H1 (cell line): Measurements from ENCODE around the gene KIF5A. TPM values are rescaled to one million over a fixed set of nuclear protein-coding genes. Genes with fewer than 3 reads are reported as not detected.

Experiments
- CTCF ChIA-PET: fragments of 300-600 bp; sonication (Branson Sonifier 250); formaldehyde crosslinking; loops from one replicate; lab custom pipeline; 2021; ENCODE audit not compliant: partially characterized antibody; lab: Charles Lee
- POLR2A ChIA-PET: fragments of 300-600 bp; sonication (Branson Sonifier 250); formaldehyde crosslinking; loops from one replicate; lab custom pipeline; 2021; ENCODE audit warnings: inconsistent platforms; ENCODE audit not compliant: partially characterized antibody; lab: Charles Lee
- DNase-seq, 2 experiments: peaks; one replicate each; pipeline versions ENCODE4 v3.0.0 to v3.0.0-alpha.2; 2010 to 2022; ENCODE audit warnings: low spot score in 2 of 2, low read depth in 1 of 2, mixed read lengths in 1 of 2
- FAIRE-seq: peaks from 2 replicates; lab custom pipeline; 2011; peaks lifted over from hg19 to GRCh38; lab: Jason Lieb, UNC
- H2AFZ ChIP-seq: 2 replicates; pipeline ENCODE4 v1.8.1; 2012; ENCODE audit warnings: low read length, inconsistent platforms
- H2AK5ac ChIP-seq: 2 replicates; pipeline ENCODE4 v1.6.1; 2013; ENCODE audit warnings: low read depth, low read length
- H2BK120ac ChIP-seq: replicated peaks from 2 replicates; pipeline ENCODE3; 2013; ENCODE audit warnings: low read depth, low read length, inconsistent platforms
- H2BK12ac ChIP-seq: 2 replicates; pipeline ENCODE4 v1.6.1; 2013; ENCODE audit warnings: low read depth, low read length
- H2BK15ac ChIP-seq: 2 replicates; pipeline ENCODE4 v1.6.1; 2013; ENCODE audit warnings: low read length
- H2BK20ac ChIP-seq: 2 replicates; pipeline ENCODE4 v1.6.1; 2013; ENCODE audit warnings: low read length
- H2BK5ac ChIP-seq: 2 replicates; pipeline ENCODE4 v1.6.1; 2013; ENCODE audit warnings: low read depth, low read length
- H3K14ac ChIP-seq: 2 replicates; pipeline ENCODE4 v1.6.1; 2013; ENCODE audit warnings: inconsistent platforms; ENCODE audit not compliant: insufficient read length
- H3K18ac ChIP-seq: 2 replicates; pipeline ENCODE4 v1.6.1; 2013; ENCODE audit warnings: low read length; ENCODE audit errors: extremely low read depth
- H3K23ac ChIP-seq: 2 replicates; pipeline ENCODE4 v1.6.1; 2013; ENCODE audit warnings: inconsistent platforms; ENCODE audit not compliant: insufficient read length
- H3K23me2 ChIP-seq: 2 replicates; pipeline ENCODE4 v1.6.1; 2013; ENCODE audit warnings: low read depth, low read length
- H3K27ac ChIP-seq: 2 replicates; pipeline ENCODE4 v1.6.1; 2011; ENCODE audit warnings: low read depth, low read length, inconsistent platforms
- H3K27me3 ChIP-seq, 4 experiments: replicated peaks in 1 of 4; 1 replicate in 1 of 4; 2 replicates in 3 of 4; pipeline versions ENCODE4 v1.6.1 to v1.8.1; 2011 to 2013; ENCODE audit warnings: low read length in 3 of 4, mild to moderate bottlenecking in 3 of 4, inconsistent platforms in 2 of 4, mixed read lengths in 2 of 4, moderate library complexity in 1 of 4; ENCODE audit not compliant: control insufficient read depth in 3 of 4, insufficient read depth in 3 of 4; ENCODE audit errors: extremely low read depth in 1 of 4
- H3K36me3 ChIP-seq, 4 experiments: 2 replicates each; pipeline versions ENCODE4 v1.6.1 to v1.8.1; 2011 to 2013; ENCODE audit warnings: mild to moderate bottlenecking in 4 of 4, low read length in 3 of 4, moderate library complexity in 2 of 4, control low read depth in 1 of 4, inconsistent platforms in 1 of 4; ENCODE audit not compliant: insufficient read depth in 4 of 4, control insufficient read depth in 2 of 4
- H3K4ac ChIP-seq: replicated peaks from 2 replicates; pipeline ENCODE3; 2013; ENCODE audit warnings: low read length, low read depth, mixed read lengths, inconsistent platforms; ENCODE audit not compliant: insufficient read length
- H3K4me1 ChIP-seq, 4 experiments: replicated peaks in 1 of 4; 1 replicate in 1 of 4; 2 replicates in 3 of 4; pipeline versions ENCODE4 v1.6.1 to v1.8.1; 2011 to 2013; ENCODE audit warnings: low read length in 3 of 4, inconsistent platforms in 2 of 4, mixed read lengths in 1 of 4; ENCODE audit not compliant: insufficient read depth in 4 of 4, control insufficient read depth in 3 of 4
- H3K4me2 ChIP-seq, 2 experiments: 2 replicates each; pipeline versions ENCODE4 v1.6.1 to v1.8.1; 2011 to 2013; ENCODE audit warnings: low read depth in 2 of 2, low read length in 2 of 2, control low read depth in 1 of 2, inconsistent platforms in 1 of 2, mild to moderate bottlenecking in 1 of 2; ENCODE audit not compliant: insufficient read depth in 1 of 2
- H3K4me3 ChIP-seq, 4 experiments: fragments of 200-600, 300-600 bp in 1 of 4; sonication (generic), shearing (Covaris generic), sonication (Bioruptor Twin) in 1 of 4; 2 replicates each; pipeline versions ENCODE4 v1.5.1 to v1.8.1; 2011 to 2016; ENCODE audit warnings: low read length in 4 of 4, low read depth in 3 of 4, control low read depth in 2 of 4, inconsistent platforms in 2 of 4, mild to moderate bottlenecking in 2 of 4, mixed read lengths in 1 of 4, moderate library complexity in 1 of 4; ENCODE audit not compliant: insufficient read depth in 2 of 4; ENCODE audit errors: extremely low read depth in 1 of 4
- H3K56ac ChIP-seq: replicated peaks from 2 replicates; pipeline ENCODE3; 2013; ENCODE audit warnings: low read depth, mild to moderate bottlenecking, mixed read lengths, low read length, inconsistent platforms; ENCODE audit not compliant: insufficient read length
- H3K79me1 ChIP-seq: 2 replicates; pipeline ENCODE4 v1.6.1; 2013; ENCODE audit warnings: low read depth, low read length, control low read depth
- H3K79me2 ChIP-seq, 2 experiments: 2 replicates each; pipeline versions ENCODE4 v1.6.1 to v1.8.1; 2012 to 2013; ENCODE audit warnings: low read length in 2 of 2, mild to moderate bottlenecking in 2 of 2, inconsistent platforms in 1 of 2; ENCODE audit not compliant: insufficient read depth in 2 of 2, control insufficient read depth in 1 of 2
- H3K9ac ChIP-seq, 4 experiments: replicated peaks in 1 of 4; 1 replicate in 1 of 4; 2 replicates in 3 of 4; pipeline versions ENCODE4 v1.6.1 to v1.8.1; 2011 to 2013; ENCODE audit warnings: low read depth in 3 of 4, low read length in 3 of 4, control low read depth in 2 of 4, mild to moderate bottlenecking in 2 of 4, moderate library complexity in 2 of 4, inconsistent platforms in 1 of 4; ENCODE audit errors: extremely low read depth in 1 of 4
- H3K9me3 ChIP-seq, 2 experiments: 2 replicates each; pipeline versions ENCODE4 v1.6.1 to v1.8.1; 2012 to 2013; ENCODE audit warnings: mild to moderate bottlenecking in 2 of 2, moderate library complexity in 2 of 2, control low read depth in 1 of 2, inconsistent platforms in 1 of 2, low read depth in 1 of 2, low read length in 1 of 2, mixed read lengths in 1 of 2; ENCODE audit not compliant: insufficient read depth in 2 of 2
- H4K20me1 ChIP-seq, 2 experiments: replicated peaks in 1 of 2; 2 replicates each; pipeline versions ENCODE3 to v1.8.1; 2011 to 2013; ENCODE audit warnings: inconsistent platforms in 2 of 2, low read length in 2 of 2, mild to moderate bottlenecking in 1 of 2; ENCODE audit not compliant: insufficient read depth in 2 of 2, control insufficient read depth in 1 of 2
- H4K5ac ChIP-seq: 2 replicates; pipeline ENCODE4 v1.6.1; 2013; ENCODE audit warnings: low read length, low read depth, mixed read lengths, inconsistent platforms; ENCODE audit not compliant: insufficient read length
- H4K8ac ChIP-seq: 2 replicates; pipeline ENCODE4 v1.8.0; 2013; ENCODE audit warnings: mild to moderate bottlenecking, moderate library complexity, low read length, inconsistent platforms; ENCODE audit not compliant: insufficient read depth; ENCODE audit errors: extremely low read depth
- H4K91ac ChIP-seq: replicated peaks from 2 replicates; pipeline ENCODE3; 2013; ENCODE audit warnings: low read length, mixed read lengths, inconsistent platforms; ENCODE audit not compliant: insufficient read length
- CHD1 ChIP-seq: IDR thresholded peaks from 2 replicates; pipeline ENCODE4 v1.6.1; 2012; ENCODE audit warnings: low read depth, low read length, improper control_type of control experiment
- CREB1 ChIP-seq: IDR thresholded peaks from 2 replicates; pipeline ENCODE4 v1.6.1; 2012; ENCODE audit warnings: inconsistent platforms
- HDAC2 ChIP-seq, 2 experiments: fragments of 300-600 bp in 1 of 2; sonication (generic) in 1 of 2; IDR thresholded peaks; 2 replicates each; pipeline ENCODE4 v1.6.1; 2011 to 2012; ENCODE audit warnings: low read depth in 2 of 2, low read length in 2 of 2, mild to moderate bottlenecking in 2 of 2, moderate library complexity in 2 of 2, borderline replicate concordance in 1 of 2, inconsistent platforms in 1 of 2
- KDM1A ChIP-seq: fragments of 200-600, 300-600 bp; sonication (generic); IDR thresholded peaks from 2 replicates; pipeline ENCODE4 v1.7.1; 2016; ENCODE audit warnings: mild to moderate bottlenecking, low read length, borderline replicate concordance
- POU5F1 ChIP-seq: IDR thresholded peaks from 2 replicates; pipeline ENCODE4 v1.6.1; 2011; ENCODE audit warnings: low read depth, mild to moderate bottlenecking, low read length, moderate library complexity
- RXRA ChIP-seq: IDR thresholded peaks from 2 replicates; pipeline ENCODE4 v1.6.1; 2011; ENCODE audit warnings: low read depth, mild to moderate bottlenecking, low read length, moderate library complexity; ENCODE audit not compliant: insufficient read depth
- SP1 ChIP-seq: IDR thresholded peaks from 2 replicates; pipeline ENCODE4 v1.6.1; 2011; ENCODE audit warnings: low read depth, low read length
- SP4 ChIP-seq: IDR thresholded peaks from 2 replicates; pipeline ENCODE4 v1.6.1; 2012; ENCODE audit warnings: low read length, inconsistent platforms
- SUZ12 ChIP-seq: fragments of 200-600 bp; sonication (generic); IDR thresholded peaks from 2 replicates; pipeline ENCODE4 v1.6.1; 2012; ENCODE audit warnings: mild to moderate bottlenecking, inconsistent platforms, low read length, moderate library complexity, mixed read lengths
- TCF12 ChIP-seq: IDR thresholded peaks from 2 replicates; pipeline ENCODE4 v1.6.1; 2011; ENCODE audit warnings: low read depth, mild to moderate bottlenecking, low read length
- YY1 ChIP-seq: IDR thresholded peaks from 2 replicates; pipeline ENCODE4 v1.6.1; 2011; ENCODE audit warnings: low read depth, mild to moderate bottlenecking, low read length
- WGBS, 2 experiments: shearing (Covaris generic) in 1 of 2; methylation state at CpG; one replicate each; pipeline versions ENCODE4 v1.1.6 to v1.1.7; 2013 to 2015; ENCODE audit warnings: low lambda C conversion rate in 2 of 2, mixed read lengths in 2 of 2, inconsistent platforms in 1 of 2, low coverage in 1 of 2, missing lambda C conversion rate in 1 of 2; ENCODE audit not compliant: insufficient replicate concordance in 2 of 2, insufficient coverage in 1 of 2, insufficient read length in 1 of 2; ENCODE audit errors: extremely low coverage in 1 of 2, missing lambda C conversion rate in 1 of 2; 5-methylcytosine and 5-hydroxymethylcytosine counted together
- polyA plus RNA-seq, 7 experiments: library from polyadenylated mRNA; depleted of rRNA in 3 of 7; stranded (reverse) in 5 of 7; unstranded in 2 of 7; fragments of >200 nt in 5 of 7; fragments of 200-250 nt in 2 of 7; gene quantifications; 1 replicate in 5 of 7; 2 replicates in 1 of 7; 4 replicates in 1 of 7; pipeline versions ENCODE4 v1.2.1 to v1.2.3, GENCODE V29; 2011 to 2013; ENCODE audit warnings: missing spikeins in 2 of 7, mixed read lengths in 2 of 7
- total RNA-seq: library from RNA; stranded (reverse); fragmentation: NEBNext Ultra II Directional; extraction: Animal tissue kit (Norgen Biotek cat#: 25700); gene quantifications from 2 replicates; pipeline ENCODE4 v1.2.1, GENCODE V29; 2021

Gene KIF5A
- total and polyA plus RNA-seq, 2 of the 8 experiments (the other 6 are each of a cell fraction or from before 2014, with no cell fraction given): 10.7 to 21.9 TPM

DNA sequence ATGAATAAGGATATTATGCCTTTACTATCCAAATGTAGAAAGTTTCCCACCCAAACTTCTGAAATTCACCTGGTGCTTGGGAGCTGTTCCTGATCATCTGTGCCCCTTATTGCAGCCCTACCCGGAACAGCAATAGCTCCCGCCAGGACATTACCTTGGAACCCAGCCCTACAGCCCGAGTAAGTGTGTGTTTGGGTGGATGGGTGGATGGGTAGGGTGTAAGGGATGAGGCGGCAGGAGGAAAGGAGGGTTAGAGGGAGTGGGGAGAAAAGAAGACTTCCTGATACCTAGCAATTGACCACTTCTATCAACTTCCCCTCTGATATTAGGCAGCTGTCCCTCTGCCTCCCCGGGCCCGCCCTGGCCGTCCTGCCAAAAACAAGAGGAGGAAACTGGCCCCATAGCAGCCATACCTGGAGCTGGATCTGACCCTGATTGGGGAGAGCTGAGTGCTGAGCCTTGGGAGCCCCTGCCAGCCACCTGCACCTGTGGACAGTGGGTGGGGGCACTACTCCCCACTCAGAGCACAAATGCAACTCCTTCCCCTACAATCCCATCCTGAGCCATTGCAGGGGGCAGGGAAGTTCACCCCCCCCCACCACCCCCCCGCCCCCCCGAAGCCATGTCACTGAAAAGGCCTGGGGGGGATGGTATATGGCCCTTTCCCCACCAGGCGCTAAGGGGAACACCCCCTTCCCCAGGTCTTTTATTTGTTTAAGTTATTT lies 20.9 kb upstream of the KIF5A start:
- Histone ChIP-seq H3K4me2 (no peak overlapping the region), H4K91ac (no peak overlapping the region), H3K9me3 (no peaks in the 10 kb centered on the region), H2BK15ac (no peak overlapping the region), H2AK5ac (no peak overlapping the region), H3K56ac (no peak overlapping the region), H3K4me1 (peaks cover 0 to under 1% (median 0%) of the 10 kb centered on the region in 4 experiments; a peak in 1 of 7 replicates), H4K20me1 (peaks cover 1 to 6% of the 10 kb centered on the region in 2 experiments), H3K27ac (no peak overlapping the region), H2BK5ac (no peak overlapping the region), H3K79me1 (no peaks in the 10 kb centered on the region; the same call in 1 of the 2 replicates), H3K36me3 (peaks cover 11 to 72% (median 39%) of the 10 kb centered on the region in 4 experiments; a peak in 7 of 8 replicates), H2AFZ (no peak overlapping the region), H3K4ac (no peak overlapping the region), H3K23me2 (no peaks in the 10 kb centered on the region), H3K27me3 (peaks cover 0 to 1% (median 0%) of the 10 kb centered on the region in 4 experiments; a peak in 1 of 7 replicates), H3K14ac (no peak overlapping the region), H2BK12ac (no peak overlapping the region), H4K8ac (no peak overlapping the region), H4K5ac (no peak overlapping the region), H3K79me2 (peaks cover 0 to 6% of the 10 kb centered on the region in 2 experiments; a peak in 1 of 4 replicates), H3K9ac (no peak overlapping the region), H2BK20ac (no peak overlapping the region), H3K18ac (no peak overlapping the region), H3K4me3 (no peak overlapping the region), H2BK120ac (no peak overlapping the region), H3K23ac (no peak overlapping the region)
- no peak for FAIRE-seq
- ChIA-PET POLR2A (interaction anchor here (0.9 to 8.9 kb wide), 8 partner anchors 10 to 46 kb away, joined by 3 to 65 read pairs (median 4); partner anchors contain the start of genes DCTN2 and DDIT3), CTCF (interaction anchor here (0.6 to 1.3 kb wide), 2 partner anchors 12 to 54 kb away, joined by 4 read pairs; no protein-coding TSS in a partner anchor)
- no peak for DNase-seq
- 89% methylated on average over 8 of the region's 10 CpGs; no CpG with 5 or more reads in 1 of the 2 experiments for WGBS, 2 experiments
- TF ChIP-seq SP1 (no peak), HDAC2 (IDR thresholded peaks at IDR 0.05; ENCODE audit: borderline replicate concordance in 1 of 2, low read depth in 2 of 2, low read length in 2 of 2) (no peak), YY1 (no peak), KDM1A (no peak), TCF12 (no peak), CHD1 (no peak), SUZ12 (no peak), SP4 (no peak), RXRA (no peak), CREB1 (no peak), POU5F1 (no peak)
